ENCODE data around the gene GINS1.

The GINS1 gene

DNA sequence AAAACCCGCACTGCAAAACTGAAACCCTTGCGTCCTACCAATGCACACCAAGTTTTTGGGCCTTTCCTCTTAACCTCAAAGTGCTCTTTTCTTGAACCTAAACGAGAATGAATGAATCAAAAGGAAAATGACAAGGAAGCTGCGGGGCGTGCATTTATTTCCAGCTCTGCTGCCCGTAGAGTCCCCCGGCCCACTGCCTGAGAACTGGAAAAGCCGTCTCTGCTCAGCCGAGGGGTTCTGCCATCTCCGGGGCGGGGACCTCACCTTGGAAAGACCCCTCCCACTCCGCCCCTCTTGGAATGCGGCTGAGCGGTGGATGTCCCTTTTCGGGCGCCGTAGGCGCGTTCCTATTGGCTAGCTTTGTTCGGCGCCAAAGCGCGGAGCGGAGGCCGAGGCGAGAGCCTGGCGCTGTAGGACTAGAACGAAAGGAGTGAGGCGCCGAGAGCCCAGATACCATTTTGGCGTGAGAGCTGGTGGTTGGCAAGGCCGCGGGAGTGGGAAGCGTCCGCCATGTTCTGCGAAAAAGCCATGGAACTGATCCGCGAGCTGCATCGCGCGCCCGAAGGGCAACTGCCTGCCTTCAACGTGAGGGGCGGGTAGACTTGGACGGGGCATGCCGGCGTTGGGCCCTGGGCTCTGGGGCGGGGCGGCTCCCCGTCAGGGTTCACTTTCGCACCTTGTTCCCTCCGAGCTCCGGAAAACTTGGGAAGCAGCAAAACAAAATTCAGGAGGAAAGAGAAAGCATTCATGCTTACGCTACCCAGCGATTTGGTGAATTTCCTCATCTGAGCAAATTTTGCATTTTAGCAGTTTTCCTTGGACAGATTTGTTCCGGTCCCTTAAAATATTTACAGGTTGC, at the start of gene GINS1:
TSS of gene GINS1 (plus strand) at position 363 of the 859 bp plus-strand sequence. CDS start at position 511, 148 bp downstream.
- DNase-seq = peak; percentile 92

DNA sequence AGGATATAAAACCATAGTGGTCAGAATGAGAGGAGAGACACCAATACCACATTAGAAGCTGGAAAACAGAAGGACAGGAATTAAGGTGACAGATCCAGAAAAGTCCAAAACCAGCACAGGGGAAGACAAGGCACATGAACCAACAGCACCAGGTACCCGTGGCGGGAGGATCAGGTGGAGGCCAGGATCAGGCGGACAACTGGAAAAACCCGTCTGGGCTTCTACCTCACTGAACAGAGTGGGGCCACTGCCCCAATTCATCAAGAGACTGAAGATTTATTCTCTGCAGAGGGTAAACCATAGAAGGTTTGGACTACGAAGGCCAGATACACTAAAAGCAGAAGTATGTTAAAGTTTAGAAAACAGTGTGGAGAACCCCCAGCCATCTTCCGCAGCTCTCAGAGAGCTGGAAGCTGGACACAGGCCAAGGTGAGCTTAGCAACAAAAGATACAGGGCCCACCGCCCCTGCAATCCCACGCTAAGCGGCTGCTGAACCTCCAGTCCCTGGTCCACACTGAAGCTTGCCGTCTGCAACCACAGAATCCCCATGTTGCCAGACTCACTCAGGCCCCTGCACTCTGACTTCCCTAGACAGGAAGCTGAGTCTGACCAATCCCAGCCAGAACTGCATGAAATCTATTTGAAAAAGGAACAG, 46.7 kb upstream of the GINS1 start:
- peak; percentile 34 for DNase-seq

DNA sequence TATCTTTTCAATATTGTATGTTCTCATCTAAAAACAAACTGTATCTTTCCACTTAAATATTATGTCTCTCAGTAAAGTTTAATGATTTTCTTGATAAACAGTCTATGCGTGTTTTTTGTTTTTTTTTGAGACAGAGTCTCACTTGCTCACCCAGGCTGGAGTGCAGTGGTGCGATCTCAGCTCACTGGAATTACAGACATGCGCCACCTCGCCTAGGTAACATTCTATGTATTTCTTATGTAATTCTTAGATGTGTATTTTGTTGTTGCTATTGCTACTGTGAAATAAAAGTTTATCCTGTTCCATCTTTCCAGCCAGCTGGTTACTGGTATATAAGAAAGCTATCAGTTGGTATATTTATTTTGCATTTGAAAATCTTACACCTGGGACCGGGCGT, 46.2 kb upstream of the GINS1 start:
- no peak for DNase-seq

DNA sequence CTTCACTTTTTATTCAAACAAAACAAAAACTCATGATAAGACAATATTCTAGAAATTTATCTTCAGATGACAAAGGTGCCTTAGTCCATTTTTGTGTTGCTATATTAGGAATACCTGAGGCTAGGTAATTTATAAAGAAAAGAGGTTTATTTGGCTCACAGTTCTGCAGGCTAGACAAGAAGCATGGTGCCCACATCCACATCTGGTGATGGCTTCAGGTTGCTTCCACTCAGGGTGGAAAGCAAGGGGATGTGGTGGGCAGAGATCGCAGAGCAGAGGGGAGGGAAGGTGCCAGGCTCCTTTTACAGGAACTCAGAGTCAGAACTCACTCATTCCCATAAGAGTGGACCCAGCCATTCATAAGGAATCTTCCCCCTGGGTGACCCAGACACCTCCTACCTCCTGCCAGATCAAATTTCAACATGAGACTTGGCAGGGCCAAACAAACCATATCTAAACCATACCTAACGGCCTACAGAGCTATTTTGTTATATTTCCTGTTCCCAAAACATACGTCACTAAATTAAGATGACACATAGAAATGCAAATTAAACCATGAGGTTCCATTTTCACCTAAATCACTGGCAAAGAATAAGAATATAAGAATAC, 43.2 kb upstream of the GINS1 start:
- DNase-seq = no peak

DNA sequence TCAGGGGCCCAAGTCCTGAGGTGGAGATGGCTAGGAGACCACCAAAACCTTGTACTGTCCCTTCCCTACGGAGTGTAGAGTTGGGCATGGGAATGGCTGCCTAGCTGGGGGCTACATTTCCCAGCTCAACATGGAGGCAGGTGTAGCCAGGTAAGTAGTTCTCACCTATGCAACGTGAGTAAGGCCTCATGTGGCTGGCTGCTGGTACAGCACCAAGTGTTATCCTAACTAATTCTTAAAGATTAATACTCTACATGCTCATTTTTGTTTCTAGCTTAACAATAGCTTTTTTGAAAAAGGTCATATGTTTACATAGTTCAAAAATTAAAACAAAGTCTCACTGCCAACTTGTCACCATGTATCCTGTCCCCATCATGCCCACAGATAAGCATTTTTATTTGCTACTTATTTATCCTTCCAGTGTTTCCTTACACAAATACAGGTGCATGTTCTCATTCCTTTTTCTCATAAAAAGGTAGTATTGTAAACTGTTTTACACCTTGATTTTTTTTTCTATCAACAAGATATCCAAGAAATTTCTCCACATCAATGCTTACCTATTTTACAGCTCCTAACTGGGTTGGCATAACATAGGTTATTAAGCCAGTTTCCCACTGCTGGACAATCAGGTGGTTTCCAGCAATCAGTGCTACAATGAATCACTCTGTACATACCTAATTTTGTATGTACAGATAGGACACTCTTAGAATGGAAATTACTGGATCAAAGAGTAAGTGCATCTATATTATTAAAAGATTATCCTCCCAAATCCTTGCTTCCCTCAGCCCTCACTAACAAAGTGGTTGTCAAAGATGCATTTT, 42.4 kb upstream of the GINS1 start:
- DNase-seq = no peak

DNA sequence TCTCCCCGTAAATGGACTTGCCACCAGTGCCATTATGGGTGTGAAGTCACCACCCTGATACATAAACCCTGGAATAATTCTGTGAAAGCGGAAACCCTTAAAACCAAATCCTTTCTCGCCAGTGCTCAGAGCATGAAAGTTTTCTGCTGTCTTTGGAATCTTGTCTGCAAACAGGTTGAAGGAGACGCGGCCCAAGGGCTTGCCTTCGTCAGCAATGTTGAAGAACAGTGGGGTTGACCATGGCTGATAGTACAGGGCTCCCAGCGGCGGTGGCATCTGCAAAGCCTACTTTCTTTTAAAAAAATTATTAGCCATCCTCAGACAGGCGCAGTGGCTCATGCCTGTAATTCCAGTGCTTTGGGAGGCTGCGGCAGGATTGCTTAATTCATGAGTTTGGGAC, 38.9 kb upstream of the GINS1 start:
- DNase-seq = no peak

DNA sequence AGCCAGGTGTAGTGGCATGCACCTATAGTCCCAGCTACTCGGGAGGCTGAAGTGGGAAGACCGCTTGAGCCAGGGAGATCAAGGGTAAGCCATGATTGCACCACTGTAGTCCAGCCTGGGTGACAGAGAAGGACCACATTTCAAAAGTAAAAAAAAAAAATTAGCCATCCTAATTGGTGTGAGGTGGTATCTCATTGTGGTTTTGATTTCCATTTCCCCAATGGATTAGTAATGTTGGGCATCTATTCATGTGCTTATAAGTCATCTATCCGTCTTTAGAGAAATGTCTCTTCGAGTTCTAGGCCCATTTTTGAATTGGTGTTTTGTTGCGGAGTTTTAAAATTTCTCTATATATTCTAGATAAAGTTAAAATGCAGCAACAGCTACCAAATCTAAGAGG, 38.5 kb upstream of the GINS1 start:
- DNase-seq = no peak

DNA sequence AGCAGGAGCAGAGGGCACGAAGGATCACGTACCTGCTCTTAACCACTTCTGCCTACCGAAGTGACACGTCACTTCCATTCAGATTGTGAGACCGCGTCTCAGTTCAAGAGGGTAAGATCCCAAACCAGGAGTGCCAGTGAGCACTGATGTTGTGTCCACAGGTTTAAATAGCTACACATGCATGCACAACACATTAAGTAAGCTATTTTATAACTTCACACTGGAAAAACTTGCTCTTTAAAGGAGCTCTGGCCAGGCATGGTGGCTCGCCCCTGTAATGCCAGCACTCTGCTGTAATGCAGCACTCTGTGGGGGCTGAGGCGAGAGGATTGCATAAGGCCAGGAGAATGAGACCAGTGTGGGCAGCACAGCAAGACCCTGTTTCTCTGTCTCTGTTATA, 37.9 kb upstream of the GINS1 start:
- DNase-seq = no peak

DNA sequence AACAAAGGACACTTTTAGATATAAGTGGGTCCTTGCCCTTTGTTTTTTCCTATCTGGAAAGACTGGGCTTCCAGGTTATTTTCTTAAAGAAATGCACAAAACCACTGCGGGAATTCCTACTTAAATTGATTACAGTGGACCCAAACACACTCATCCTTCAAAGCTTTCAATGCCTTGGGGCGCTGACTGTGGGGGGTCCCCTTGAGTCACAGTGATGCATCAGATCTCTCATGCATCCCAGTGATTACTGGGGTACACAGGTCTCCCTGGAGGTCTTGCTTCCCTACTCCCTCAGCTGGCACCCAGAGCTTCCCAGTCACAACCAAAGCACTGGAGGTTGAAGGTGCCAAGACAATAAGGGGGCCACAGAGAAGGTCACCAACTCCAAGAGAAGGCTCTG, 37.5 kb upstream of the GINS1 start:
- no peak for DNase-seq

DNA sequence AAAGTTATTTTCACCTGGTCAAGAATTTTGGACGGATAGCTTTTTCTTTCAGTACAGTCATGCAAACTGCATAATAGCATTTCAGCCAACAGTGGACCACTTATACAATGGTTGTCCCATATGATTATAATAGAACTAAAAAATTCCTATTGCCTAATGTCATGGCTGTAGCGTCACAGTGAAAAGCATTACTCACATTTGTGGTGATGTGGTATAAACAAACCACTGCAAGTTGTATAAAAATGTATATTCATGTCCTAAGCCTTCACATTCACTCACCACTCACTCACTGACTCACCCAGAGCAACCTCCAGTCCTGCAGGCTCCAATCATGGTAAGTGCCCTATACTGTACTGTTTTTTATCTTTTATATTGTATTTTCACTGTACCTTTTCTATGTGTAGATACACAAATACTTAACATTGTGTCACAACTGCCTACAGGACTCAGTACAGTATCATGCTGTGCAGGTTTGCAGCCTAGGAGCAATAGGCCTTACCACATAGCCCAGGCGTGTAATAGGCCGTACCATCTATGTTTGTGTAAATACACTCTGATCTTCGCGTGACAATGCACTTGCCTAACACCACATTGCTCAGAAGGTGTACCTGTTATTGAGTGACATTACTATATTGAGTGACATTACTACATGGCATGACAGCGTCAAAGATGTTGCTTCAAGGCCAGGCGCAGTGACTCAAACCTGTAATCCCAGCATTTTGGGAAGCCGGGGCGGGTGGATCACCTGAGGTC, 34.7 kb upstream of the GINS1 start:
- DNase-seq = no peak

DNA sequence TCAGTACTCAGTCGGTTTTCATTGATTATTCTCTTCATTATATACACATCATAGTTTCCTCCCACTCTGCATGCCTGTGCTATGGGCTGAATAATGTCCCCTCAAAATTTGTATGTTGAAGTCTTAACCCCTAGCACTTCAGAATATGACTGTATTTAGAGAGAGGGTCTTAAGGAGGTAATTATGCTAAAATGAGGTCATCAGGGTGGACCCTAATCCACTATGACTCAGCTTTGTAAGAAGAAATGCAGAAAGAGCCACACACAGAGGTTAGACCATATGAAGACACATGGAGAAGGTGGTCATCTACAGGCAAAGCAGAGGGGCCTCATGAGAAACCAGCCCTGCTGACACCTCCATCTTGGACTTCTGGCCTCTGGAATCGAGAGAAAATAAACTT, 32.6 kb upstream of the GINS1 start:
- no peak for DNase-seq

DNA sequence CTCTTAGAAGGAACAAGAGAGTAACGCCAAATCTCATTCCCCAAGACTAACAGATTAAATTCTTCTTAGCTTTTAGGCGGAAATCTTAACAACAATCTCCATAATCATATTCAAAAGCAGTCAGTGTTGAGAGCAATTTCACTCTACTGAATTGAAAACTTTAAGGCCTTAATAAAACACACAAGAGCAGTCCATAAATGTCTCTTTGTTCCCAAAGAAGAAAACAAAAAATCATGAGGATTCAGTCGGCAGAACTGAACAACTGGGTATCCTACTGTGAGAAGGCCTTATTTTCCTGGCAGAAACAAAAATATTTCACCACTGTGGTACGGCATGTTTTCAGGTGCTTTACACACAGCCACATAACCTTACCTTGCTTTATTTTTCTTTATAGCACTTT, 31.2 kb upstream of the GINS1 start:
- no peak for DNase-seq

DNA sequence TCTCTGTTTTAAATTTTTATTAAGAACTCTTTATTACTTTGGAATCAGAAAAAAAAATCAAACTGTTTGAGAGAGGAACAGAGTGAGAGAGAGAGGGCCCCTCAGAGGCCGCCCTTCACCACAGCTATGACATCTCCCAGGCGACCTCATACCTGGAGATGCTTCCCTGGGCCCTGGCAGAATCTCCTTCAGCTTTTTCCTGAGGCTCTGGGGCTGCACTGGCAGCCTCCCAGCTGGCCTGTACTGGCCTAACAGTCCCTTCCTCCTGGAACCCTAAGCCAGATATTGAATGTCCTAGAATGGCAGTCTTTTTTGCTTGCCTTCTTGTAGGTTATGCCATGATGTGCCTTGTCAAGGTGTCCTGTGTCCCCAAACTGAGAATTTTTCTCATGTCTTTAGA, 30.6 kb upstream of the GINS1 start:
- DNase-seq = no peak

DNA sequence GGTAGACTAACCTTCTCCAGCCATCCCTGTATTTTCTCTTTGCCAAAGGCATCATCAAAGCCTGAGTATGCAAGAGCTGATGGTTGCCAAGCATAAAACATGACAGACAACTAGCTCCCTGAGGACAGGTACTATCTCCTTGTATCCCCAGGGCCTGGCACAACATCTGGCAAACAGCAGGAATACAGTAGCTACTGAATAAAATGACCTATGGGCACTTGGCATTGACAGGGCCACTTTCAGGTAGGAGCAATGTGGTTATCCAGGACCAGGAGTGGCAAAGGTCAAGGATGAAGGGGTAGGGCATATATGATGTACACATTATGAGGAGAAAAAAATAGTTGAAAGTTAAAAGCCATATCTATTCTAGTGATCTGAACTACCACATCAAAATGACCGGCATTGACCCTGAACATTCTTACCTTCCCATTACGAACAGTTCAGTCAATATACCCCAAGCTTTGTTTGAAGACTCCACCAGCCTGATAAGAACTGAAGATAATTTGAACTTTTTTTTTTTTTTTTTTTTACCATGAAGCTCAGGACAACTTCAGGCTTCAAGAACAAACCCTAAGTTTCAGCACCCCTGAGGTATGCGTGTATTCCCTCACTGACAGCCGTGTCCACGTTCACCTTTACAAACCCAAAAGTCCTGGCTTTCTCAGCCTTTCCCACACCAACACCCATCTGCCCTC, 29.1 kb upstream of the GINS1 start:
- no peak for DNase-seq

DNA sequence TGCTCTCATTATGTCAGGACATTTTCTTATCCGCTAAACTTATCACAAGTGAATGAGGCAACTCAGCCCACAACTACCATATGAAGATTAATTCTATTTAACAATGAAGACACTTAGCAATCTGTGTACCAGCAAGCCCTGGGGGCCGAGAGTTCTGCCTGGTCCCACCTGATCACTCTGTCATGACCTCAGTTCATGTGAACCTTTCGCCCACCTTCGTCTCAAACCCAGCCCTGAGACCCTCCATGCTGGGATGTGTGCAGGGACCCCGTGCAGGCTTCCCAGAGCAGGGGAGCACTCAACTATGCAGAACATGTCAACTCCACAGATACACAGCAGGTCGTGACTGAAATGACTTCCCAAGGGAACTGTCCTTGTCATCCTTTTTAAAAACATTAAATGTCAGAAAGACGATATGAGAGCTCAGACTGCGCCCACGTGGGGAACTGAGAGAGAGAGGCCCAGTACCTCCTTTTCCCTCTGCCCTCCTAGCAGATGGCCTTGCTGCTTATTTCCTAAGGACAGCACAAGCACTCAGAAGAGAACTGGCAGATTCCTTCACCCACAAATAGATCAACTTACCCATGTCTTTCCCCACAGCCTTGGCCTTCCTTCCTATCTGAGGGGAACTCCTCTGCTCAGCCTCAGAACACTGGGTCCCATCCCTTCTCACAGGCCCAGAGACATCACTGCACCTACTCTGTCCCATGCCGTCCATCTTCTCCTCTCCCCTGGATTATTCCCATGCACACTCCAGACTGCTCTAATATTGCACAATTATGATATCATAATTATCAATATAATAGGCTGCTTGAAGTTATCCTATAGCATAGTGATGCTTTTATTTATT, 28.4 kb upstream of the GINS1 start:
- DNase-seq = no peak

DNA sequence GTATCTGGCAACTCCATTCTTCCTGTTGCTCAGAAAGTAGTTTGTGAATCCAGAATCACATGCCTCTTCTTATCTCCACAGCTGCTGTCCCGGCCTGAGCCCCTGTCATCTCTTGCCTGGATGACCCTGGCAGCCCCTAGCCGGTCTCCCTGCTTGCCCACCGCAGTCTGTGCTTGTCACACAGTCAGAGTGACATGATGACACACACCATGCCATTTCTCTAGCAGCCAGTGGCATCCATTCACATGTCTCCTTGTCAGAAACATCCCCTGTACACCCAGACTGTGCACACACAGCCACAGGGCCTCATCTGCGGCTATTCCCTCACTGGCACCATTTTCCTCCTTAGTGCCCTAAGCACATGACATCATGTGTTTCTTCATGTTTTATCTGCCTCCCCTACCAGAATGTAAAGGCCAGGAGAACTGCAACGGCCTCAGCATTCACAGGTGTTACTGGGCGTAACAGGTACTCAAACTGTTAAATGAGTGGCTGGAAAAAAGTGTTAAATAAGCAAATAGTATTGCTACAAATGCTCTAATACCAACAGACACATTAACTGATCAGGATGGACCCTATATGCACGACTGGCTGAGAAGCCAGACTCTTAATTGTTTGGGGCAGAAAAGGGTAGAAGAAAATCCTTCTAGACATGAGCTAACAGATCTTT, 26.4 kb upstream of the GINS1 start:
- DNase-seq = no peak

DNA sequence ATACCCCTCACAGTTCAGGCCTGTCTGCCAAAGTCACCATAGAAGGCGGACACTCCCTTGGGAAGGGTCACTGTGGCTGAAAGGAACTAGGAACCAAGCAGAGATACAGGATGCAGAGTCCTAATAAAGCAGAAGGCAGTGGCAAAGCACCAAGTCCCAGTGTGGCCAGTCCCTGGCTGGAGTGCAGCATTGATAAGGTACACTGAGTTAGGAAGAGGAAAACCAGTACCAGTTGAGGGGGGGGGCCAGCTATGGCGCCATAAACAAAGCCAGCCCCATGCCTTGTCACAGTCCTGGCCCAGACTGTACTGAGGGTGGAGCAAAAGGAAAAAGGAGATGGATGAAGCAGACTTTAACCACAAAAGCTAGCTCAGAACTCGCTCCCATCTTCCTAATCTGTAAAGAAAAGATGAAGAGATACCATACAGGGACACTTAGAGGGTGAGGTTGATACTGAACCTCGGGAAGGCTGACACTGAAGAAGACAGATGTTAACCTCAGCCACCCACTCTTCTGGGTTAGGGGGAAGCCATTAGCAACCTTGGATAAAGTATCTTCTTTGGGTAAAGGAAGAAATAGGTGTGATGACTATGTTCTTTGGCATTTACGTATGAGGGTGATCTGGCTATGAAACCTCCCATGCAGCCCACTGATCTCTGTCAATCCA, 24.6 kb upstream of the GINS1 start:
- no peak for DNase-seq

DNA sequence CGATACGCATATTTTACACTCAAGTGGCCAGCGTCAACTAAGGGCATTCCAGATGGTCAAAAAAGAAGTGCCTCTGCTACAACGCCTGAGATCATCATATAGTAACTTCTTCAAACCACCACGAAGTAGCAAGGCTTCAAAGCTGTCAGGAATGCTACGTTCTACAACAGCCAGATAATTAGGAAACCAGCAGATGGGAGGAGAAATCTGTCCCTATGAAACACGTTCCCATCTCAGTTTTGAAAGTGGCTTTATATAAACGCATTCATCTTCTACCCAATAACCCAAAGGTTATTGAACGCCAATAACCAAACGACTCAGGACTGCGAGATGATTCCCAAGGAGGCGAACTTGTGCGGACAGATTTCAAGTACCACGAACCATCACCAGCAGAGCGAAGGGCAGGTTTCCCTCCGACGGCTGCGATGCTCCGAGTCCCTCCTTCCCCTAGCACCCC, 18.0 kb upstream of the GINS1 start:
- DNase-seq = no peak

DNA sequence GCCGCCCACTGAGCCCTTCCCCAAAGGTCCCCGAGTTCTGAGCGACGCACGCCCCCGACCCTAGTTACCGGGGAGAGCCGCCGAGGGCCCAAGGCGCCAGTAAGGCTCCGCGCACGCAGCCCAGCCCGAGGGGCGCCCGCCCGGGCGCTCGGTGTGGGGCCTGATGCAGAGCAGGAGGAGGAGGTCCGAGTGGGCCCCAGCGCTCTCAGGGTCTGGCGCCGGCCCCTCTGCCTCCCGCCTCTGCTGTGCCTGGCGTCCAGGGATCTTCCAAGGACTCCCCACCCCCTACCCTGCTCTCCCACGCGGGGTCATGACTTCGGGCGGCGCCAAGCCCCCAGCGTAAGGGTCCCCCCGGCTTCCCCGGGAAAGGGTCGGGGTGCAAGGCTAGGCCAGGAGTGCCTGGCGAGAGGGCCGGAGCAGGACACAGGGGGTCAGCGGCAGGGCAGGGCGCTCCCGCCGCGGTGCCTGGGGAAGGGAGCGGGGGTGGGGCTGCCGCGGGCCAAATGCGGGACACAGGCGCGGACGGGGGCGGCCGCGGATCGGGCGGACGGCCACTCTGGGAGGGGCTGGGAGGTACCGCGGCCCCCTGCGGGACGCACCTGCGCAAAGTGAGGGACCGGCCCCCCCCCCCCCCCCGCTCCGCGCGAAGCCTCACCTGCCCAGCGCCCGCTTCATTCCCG, 17.5 kb upstream of the GINS1 start:
- DNase-seq = peak; percentile 59
